ENCODE measurements around the gene CYP3A4. TPM values are rescaled to one million over a fixed set of nuclear protein-coding genes. Genes with fewer than 3 reads are reported as not detected.
"Not testable (repeated sequence)": the region's sequence is repeated elsewhere in the genome, so short reads cannot be mapped to it uniquely, and the experiment has no call there.

The CYP3A4 gene
- total and polyA plus RNA-seq, 8 donors = 0.25 to 11.0 (median 4.3) TPM; not detected in 1

DNA sequence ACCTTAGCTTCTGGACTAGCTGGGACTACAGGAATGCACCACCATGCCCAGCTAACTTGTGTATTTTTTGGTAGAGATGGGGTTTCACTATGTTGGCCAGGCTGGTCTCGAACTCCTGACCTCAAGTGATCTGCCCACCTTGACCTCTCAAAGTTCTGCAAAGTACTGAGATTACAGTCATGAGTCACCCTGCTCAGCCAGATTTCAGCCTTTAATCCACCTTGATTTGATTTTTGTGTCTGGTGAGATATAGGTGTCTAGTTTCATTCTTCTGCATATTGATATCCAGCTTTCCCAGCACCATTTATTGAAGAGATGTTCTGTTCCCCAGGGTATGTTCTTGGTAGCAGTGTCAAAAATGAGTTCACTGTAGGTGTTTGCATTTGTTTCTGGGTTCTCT, 28.9 kb downstream of the CYP3A4 start:
- ATAC-seq (no peak), FAIRE-seq (no peak), DNase-seq (no peak)
- peaks cover 0 to 12% (median 6%) of the 10 kb centered on the region in 3 donors for H3K4me1 ChIP-seq
- H3K4me3 ChIP-seq = no peak overlapping the region
- H3K27ac ChIP-seq = no peak overlapping the region
- intact Hi-C loops (cut with DNase I) = no loop called here
- no peaks in the 10 kb centered on the region for H3K36me3 ChIP-seq
- no peaks in the 10 kb centered on the region for H3K9me3 ChIP-seq
- TF ChIP-seq, protein P1, sequence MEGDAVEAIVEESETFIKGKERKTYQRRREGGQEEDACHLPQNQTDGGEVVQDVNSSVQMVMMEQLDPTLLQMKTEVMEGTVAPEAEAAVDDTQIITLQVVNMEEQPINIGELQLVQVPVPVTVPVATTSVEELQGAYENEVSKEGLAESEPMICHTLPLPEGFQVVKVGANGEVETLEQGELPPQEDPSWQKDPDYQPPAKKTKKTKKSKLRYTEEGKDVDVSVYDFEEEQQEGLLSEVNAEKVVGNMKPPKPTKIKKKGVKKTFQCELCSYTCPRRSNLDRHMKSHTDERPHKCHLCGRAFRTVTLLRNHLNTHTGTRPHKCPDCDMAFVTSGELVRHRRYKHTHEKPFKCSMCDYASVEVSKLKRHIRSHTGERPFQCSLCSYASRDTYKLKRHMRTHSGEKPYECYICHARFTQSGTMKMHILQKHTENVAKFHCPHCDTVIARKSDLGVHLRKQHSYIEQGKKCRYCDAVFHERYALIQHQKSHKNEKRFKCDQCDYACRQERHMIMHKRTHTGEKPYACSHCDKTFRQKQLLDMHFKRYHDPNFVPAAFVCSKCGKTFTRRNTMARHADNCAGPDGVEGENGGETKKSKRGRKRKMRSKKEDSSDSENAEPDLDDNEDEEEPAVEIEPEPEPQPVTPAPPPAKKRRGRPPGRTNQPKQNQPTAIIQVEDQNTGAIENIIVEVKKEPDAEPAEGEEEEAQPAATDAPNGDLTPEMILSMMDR (IDR thresholded peaks at IDR 0.05) = no peak
- no peaks in the 10 kb centered on the region for H3K27me3 ChIP-seq
- WGBS, 2 donors = 95 to 100% methylated on average over 1 of the region's 1 CpG

DNA sequence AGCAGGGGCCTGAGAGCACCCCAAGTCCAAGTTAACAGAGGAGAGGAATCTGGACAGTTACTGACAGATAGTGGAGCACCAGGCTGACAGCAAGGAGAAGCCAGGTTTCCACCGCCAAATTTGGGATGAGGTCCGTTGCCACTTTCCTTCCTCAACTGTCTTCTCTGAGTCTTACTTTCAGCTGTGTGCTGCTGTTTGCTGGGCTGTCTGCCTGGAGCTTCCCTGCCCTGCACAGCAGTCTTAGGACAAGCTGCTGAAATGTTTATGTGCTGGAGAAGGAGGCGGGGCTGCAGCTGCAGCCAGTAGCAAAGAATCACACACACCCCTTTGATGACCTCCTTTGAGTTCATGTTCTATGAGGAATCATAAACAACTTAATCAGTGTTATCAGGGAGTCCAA, 31.6 kb downstream of the CYP3A4 start:
- DNase-seq (peak in 2 of 6 donors; percentile 16 to 42), ATAC-seq (peak; percentile 73 to 82 (median 78)), FAIRE-seq (no peak)
- Histone ChIP-seq H3K4me1 (peaks cover 0 to 12% (median 6%) of the 10 kb centered on the region in 3 donors), H3K27ac (peak overlapping the region in 2 of 4 donors; percentile 39 to 67), H3K4me3 (no peak overlapping the region), H3K36me3 (no peaks in the 10 kb centered on the region), H3K27me3 (no peaks in the 10 kb centered on the region), H3K9me3 (no peaks in the 10 kb centered on the region)
- WGBS, 2 donors = 50 to 61% methylated on average over 3 of the region's 3 CpGs
- intact Hi-C loops (cut with DNase I) = no loop called here
- TF ChIP-seq, protein P1 (IDR thresholded peaks at IDR 0.05) = no peak

DNA sequence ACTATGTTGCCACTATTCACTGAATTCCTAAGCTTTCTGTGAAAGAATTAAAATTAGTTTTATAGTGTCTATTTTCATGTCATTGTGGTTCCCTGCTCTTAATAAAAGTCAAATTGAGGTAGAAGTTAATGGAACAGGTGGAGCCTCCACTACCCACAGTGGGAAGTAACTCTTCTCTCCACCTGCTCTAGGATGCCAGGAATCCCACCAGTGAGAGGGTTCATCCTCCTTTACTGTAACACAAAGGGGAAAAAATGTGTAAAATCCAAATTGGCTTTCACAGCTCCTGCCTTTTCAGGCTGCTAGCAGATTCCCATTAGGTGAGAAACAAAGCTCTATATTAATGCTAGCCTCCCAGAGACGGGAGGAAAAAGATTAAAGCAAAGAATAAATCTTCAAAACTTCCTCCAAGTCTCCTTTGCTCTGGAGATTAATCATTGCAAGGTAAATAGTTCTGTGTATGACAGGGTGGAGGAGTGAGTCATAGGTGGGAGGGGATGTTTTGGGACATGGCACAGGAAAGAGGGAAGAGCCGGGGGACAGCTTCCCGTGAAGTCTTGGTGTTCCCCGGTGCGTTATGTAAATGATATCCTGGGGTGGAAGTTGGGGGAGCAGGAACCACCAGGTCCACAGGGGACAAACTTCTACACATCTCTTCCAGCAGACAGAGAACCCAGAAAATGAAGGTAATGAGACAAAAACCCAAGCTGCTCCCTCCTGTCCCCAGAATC, 32.5 kb downstream of the CYP3A4 start:
- Histone ChIP-seq H3K4me1 (peaks cover 0 to 12% (median 6%) of the 10 kb centered on the region in 3 donors), H3K27ac (peak overlapping the region in 2 of 4 donors; percentile 39 to 67)
- H3K9me3 ChIP-seq; intact Hi-C loops (cut with DNase I); H3K27me3 ChIP-seq; H3K4me3 ChIP-seq; H3K36me3 ChIP-seq: not testable (repeated sequence)
- peak; percentile 91 to 97 (median 94) for ATAC-seq
- FAIRE-seq = peak; percentile 39
- WGBS, 2 donors = 12 to 15% methylated on average over 5 of the region's 5 CpGs
- DNase-seq = peak in 3 of 6 donors; percentile 23 to 53 (median 45)

DNA sequence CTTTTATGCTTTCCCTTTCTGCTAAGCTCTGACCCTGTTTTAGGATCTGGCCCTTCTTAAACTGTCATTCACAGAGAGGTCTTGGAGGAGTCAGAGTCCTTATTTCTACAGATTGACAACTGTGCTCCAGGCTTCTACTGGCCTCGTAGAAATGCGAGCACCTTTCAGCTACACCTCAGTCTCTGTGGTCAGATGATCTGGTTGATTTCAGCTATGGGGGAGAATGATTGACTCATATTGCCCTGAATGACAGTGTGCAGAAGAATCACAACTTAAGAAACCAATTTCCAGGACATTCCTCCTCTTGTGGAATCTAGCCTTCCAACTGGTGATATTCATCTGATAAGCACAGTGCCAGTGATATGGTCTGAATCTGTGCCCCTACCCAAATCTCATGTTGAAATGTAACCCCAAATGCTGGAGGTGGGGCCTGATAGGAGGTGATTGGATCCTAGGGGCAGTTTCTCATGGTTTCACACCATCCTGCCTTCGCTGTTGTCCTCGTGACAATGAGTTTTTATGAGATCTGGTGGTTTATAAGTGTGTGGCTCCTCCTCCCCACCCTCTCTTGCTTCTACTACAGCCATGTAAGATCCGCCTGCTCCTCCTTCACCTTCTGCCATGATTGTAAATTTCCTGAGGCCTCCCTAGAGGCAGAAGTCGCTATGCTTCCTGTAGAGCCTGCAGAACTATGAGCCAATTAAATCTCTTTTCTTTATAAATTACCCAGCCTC, 35.0 kb downstream of the CYP3A4 start:
- intact Hi-C loops (cut with DNase I) = no loop called here
- FAIRE-seq = no peak
- H3K4me3 ChIP-seq = no peak overlapping the region
- ATAC-seq = no peak
- 92 to 95% methylated on average over 6 of the region's 6 CpGs for WGBS, 2 donors
- no peak overlapping the region for H3K27ac ChIP-seq
- TF ChIP-seq, protein P1 (IDR thresholded peaks at IDR 0.05) = no peak
- H3K27me3 ChIP-seq = no peaks in the 10 kb centered on the region
- H3K36me3 ChIP-seq = no peaks in the 10 kb centered on the region
- no peak for DNase-seq
- peaks cover 0 to 12% (median 6%) of the 10 kb centered on the region in 3 donors for H3K4me1 ChIP-seq
- H3K9me3 ChIP-seq = no peaks in the 10 kb centered on the region

DNA sequence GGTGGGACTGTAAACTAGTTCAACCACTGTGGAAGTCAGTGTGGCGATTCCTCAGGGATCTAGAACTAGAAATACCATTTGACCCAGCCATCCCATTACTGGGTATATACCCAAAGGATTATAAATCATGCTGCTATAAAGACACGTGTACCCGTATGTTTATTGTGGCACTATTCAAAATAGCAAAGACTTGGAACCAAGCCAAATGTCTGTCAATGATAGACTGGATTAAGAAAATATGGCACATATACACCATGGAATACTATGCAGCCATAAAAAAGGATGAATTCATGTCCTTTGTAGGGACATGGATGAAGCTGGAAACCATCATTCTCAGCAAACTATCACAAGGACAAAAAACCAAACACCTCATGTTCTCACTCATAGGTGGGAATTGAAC, 37.1 kb downstream of the CYP3A4 start:
- WGBS, 2 donors = 78 to 87% methylated on average over 2 of the region's 3 CpGs
- H3K9me3 ChIP-seq = not testable (repeated sequence)

DNA sequence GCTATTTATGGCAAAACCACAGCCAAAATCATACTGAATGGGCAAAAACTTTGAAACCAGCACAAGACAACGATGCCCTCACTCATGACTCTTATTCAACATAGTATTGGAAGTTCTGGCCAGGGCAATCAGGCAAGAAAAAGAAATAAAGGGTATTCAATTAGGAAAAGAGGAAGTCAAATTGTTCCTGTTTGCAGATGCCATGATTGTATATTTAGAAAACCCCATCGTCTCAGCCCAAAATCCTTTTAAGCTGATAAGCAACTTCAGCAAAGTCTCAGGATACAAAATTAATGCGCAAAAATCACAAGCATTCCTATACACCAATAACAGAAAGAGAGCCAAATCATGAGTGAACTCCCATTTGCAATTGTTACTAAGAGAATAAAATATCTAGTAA, 38.6 kb downstream of the CYP3A4 start:
- H3K36me3 ChIP-seq; DNase-seq; H3K9me3 ChIP-seq; H3K27me3 ChIP-seq; H3K27ac ChIP-seq; H3K4me1 ChIP-seq; intact Hi-C loops (cut with DNase I); H3K4me3 ChIP-seq; ATAC-seq; FAIRE-seq: not testable (repeated sequence)
- 92 to 97% methylated on average over 3 of the region's 3 CpGs for WGBS, 2 donors

More for the DNA sequence above, 37.1 kb downstream of the CYP3A4 start:
- intact Hi-C loops (cut with DNase I); H3K36me3 ChIP-seq; H3K27ac ChIP-seq; H3K4me3 ChIP-seq; H3K27me3 ChIP-seq; ATAC-seq; H3K4me1 ChIP-seq; DNase-seq; FAIRE-seq: not testable (repeated sequence)

Measured in pancreas (tissue), 10 donors.